HG02885 (cell line): ENCODE results near the gene SVBP.
"Not testable (repeated sequence)": the region's sequence is repeated elsewhere in the genome, so short reads cannot be mapped to it uniquely, and the experiment has no call there.

Experiments
- ATAC-seq: cut with Tn5 transposase; IDR thresholded peaks from one replicate; pipeline ENCODE4 v1.9.1; 2021; ENCODE audit warnings: mild to moderate bottlenecking; ENCODE audit not compliant: unreplicated experiment, poor library complexity

The SVBP gene

GRCh38 chr1:42841440-42842147 is 24.4 kb upstream of the SVBP start:
- no peak for ATAC-seq

- ATAC-seq = no peak
Observed at GRCh38 chr1:42841010-42841409, 23.8 kb upstream of the SVBP start.

- no peak for ATAC-seq
Observed at GRCh38 chr1:42838482-42839190, 21.4 kb upstream of the SVBP start.

- no peak for ATAC-seq
Observed at GRCh38 chr1:42837709-42838108, 20.5 kb upstream of the SVBP start.

GRCh38 chr1:42835422-42835821 is 18.2 kb upstream of the SVBP start:
- no peak for ATAC-seq

GRCh38 chr1:42834803-42835202 is 17.6 kb upstream of the SVBP start:
- ATAC-seq = no peak

GRCh38 chr1:42833981-42834380 is 16.8 kb upstream of the SVBP start:
- no peak for ATAC-seq

- ATAC-seq = no peak
Observed at GRCh38 chr1:42832641-42833240, 15.5 kb upstream of the SVBP start.

- ATAC-seq = no peak
Observed at GRCh38 chr1:42831273-42831672, 14.1 kb upstream of the SVBP start.

GRCh38 chr1:42830631-42831030 is 13.4 kb upstream of the SVBP start:
- ATAC-seq = no peak

- ATAC-seq = no peak
Observed at GRCh38 chr1:42825036-42825851, 8.0 kb upstream of the SVBP start.

GRCh38 chr1:42824481-42825035 is 7.4 kb upstream of the SVBP start:
- ATAC-seq = no peak

- ATAC-seq = no peak
Observed at GRCh38 chr1:42822800-42823392, 5.7 kb upstream of the SVBP start.

- no peak for ATAC-seq
Observed at GRCh38 chr1:42821690-42822089, 4.5 kb upstream of the SVBP start.

- no peak for ATAC-seq
Observed at GRCh38 chr1:42820813-42821212, 3.6 kb upstream of the SVBP start.

- no peak for ATAC-seq
Observed at GRCh38 chr1:42817976-42818375, 779 bp upstream of the SVBP start.

GRCh38 chr1:42817440-42817767 is 207 bp upstream of the SVBP start:
- ATAC-seq = no peak

GRCh38 chr1:42815941-42816584 is 1.1 kb downstream of the SVBP start:
- no peak for ATAC-seq

- ATAC-seq = not testable (repeated sequence)
Observed at GRCh38 chr1:42814815-42815214, 2.4 kb downstream of the SVBP start.
